NCI-H748 (cell line): ENCODE data around the gene SCUBE2.

ENCODE experiments used
- DNase-seq: peaks from one replicate; lab custom pipeline; 2025; ENCODE audit not compliant: unreplicated experiment; lab: John Stamatoyannopoulos, UW

The SCUBE2 gene

DNA sequence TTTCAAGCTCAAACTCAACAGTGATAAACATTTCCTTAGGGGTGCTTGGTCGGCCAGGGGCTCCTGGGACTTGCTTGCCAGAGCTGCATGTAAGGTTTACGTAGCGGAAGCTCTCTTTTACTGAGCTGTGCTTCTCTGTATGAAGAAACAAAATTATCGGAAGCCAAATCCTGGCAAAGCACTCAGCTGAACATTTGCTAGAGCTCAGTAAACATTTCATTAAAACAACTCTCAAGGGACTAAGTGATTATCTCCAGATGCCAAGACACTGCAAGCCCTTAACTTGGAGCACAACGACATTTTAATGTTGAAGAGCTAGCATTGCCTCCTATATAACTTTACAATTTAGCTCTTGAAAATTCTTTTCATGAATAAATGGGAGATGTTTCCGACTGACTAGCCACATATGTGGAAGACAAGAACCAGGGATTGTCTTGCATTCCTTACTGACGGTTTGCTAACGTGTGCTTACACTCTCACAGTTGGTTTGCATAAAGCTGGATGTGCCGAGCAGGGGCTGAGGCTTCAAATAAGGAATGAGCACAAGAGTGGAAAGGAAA lies 43.4 kb downstream of the SCUBE2 start:
- no peak for DNase-seq

DNA sequence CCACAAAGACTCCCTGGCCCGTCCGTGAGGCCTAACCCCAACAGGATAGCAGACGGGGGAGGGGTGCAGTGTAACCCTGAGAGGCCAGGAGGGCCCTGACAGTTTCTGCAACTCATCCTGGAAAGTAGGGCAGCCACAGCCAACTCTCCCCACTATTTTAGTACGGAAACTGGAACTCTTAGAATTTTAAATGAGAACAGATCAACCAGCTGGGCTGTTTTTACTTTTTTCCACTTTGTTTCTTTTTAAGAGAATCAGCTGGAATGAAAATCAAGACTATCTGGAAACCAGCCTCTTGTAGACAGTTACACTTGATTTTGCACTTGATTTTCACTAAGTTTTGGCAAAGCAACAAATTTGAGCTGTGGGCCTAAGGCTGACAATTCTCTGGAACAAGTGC lies 44.9 kb downstream of the SCUBE2 start:
- DNase-seq = no peak

DNA sequence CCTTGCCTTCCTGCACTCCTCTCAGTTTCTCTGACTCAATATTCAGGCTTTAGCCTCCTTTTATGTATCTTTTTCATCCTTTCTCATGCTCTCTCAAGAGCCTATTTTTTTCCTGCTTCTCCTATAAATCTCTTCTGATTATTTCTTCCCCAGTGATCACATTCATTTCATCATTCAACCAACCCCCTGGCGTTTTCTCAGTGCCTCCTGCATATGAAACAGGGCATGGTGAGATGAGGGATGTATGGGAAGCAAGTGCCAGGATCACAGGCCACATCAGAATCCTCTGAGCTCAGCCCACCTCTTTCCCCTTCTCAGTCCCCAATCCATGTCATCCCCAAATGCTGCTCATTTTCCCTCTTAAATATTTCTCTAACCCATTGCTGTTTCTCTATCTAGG lies 48.9 kb downstream of the SCUBE2 start:
- DNase-seq = no peak

DNA sequence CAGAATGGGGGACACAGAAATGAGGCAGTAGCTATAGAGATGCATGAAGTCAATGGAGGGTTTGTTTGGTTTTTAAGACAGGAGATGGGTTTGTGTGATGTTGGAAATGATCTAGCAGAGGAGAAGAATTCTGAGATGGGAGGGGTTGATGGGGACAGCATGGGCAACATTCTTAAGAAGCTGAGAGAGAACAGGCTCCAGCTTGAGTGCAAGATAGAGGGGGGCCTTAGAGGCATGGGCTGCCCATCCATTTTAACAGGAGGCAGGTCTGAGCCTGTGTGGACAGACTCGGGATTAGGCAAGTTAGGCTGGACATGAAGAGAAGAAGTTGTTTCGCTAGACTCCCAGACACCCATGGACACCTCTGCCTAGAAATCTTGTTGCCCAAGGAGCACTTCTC lies 49.7 kb downstream of the SCUBE2 start:
- DNase-seq = no peak

DNA sequence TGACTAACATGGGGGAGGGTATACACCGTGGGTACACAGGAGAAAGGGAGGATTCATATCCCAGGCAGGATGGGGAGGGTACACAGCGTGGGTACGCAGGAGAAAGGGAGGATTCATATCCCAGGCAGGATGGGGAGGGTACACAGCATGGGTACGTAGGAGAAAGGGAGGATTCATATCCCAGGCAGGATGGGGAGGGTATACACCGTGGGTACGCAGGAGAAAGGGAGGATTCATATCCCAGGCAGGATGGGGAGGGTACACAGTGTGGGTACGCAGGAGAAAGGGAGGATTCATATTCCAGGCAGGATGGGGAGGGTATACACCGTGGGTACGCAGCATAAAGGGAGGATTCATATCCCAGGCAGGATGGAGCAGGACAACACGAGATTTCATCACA lies 51.0 kb downstream of the SCUBE2 start:
- no peak for DNase-seq

DNA sequence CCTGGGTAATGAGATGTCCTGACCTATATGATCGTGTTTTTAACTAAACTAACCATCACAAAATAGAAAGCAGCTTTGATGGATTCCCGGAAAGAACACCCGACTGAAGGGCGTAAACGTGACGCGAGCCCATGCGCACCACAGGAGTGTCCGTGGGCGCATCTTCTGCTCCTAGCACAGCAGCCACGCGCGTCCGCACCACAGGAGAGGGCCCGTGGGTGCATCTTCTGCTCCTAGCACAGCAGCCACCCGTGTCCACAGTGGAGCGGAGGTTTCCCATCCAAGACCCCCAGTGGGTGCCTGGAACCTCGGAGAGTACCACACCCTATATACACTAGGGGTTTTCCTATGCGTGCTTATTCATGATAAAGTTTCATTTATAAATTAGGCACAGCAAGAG lies 51.5 kb downstream of the SCUBE2 start:
- no peak for DNase-seq

DNA sequence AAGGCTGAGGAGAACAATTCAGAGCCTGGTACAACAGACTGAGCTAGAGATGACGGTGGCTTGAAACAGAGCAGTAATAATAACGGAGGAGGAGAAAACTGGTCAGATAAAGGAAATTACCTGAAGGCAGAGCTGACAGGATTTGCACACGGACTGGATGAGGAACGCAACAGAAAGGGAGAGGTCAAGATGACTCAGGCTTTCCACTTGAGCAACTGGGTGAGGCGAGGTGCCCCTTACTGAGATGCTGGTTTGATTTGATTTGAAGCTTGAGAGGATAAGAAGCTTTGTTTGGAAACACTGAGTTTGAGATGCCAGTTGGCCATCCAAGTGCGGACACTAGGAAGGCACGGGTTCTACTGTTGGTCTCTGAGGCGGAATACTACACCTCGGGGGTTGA lies 52.2 kb downstream of the SCUBE2 start:
- no peak for DNase-seq

DNA sequence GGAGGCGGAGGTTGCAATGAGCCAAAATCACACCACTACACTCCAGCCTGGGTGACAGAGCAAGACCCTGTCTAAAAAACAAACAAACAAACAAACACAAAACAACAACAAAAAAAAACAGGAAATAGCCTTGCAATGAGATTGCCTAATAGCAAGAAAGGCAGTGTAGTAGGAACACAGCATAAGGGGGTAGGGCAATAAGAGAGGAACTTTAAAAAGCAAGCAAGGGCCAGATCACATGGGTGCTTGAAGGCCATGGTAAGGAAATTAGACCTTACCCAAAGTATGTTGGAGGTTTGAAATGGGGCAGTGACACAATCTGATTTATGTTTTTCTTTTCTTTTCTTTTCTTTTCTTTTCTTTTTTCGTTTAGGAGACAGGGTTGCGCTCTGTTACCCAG lies 52.9 kb downstream of the SCUBE2 start:
- no peak for DNase-seq

DNA sequence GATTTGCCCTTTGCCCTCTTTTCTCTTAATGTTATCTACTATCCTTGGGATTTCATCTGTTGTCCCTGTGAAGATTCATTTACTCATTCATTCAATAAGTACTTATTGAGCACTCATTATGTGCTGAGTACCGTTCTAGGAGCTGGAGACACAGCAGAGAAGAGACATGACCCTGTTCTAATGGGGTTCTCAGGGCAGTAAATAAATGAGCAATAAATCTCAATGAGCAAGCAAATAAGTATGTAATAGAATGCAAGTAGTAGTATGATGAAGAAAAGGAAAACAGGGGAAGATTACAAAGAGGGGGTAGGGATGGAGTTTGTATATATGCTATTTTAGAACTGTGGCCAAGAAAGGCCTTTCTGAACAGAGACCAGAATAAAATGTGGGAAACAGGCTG lies 53.4 kb downstream of the SCUBE2 start:
- no peak for DNase-seq

DNA sequence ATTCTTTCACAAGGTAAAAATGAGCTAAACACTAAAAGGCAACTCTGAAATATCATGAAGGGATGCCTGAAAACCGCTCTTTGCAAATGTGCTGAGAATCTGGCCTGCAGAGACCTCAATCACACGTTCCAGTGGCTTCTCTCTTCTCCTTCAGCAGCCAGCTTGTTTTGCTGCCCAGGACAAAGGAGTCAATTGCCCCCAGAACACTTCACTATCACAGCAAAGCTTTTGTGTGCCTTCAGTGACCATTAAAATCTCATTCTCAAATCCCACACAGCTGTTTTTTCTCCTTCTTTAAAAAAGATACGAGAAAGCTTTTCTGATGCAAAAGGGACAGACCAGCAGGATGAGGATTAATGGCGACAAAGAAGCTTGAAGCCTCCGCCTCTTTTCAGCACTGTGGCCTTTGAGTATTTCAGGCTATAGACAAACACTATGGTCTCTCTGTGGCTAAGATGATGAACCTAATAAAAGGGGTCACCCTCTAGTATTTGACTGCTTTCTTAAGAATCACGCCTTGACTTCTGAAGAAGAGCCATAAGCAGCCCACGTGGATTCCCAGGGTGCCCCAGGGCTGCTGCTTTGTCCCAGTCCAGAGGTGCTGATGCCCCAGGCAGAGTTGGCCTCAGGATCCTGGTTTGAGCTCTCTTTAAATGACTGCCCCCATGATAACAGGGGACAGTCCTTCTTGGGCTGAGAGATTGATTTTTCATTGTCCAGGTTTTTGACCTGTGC lies 54.2 kb downstream of the SCUBE2 start:
- no peak for DNase-seq

DNA sequence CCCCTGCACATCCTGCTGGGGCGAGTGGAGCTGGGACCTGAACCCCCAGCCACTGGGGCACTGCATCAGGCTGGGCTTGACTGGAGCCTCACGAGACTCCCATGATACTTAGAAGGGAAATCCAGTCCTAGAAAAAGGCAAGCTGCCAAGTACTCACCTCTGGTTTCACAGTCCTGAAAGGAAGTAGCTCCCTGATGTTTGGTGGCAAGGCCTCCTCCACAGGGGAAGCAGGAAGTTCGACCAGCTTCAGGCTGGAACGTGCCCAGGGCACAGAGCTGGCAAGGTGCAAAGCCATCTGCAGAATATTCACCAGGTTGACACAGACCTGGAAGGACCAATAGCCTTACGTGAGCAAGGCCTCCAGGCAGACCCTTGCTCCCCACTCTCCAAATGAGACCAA lies 60.8 kb downstream of the SCUBE2 start:
- DNase-seq = peak; percentile 6

DNA sequence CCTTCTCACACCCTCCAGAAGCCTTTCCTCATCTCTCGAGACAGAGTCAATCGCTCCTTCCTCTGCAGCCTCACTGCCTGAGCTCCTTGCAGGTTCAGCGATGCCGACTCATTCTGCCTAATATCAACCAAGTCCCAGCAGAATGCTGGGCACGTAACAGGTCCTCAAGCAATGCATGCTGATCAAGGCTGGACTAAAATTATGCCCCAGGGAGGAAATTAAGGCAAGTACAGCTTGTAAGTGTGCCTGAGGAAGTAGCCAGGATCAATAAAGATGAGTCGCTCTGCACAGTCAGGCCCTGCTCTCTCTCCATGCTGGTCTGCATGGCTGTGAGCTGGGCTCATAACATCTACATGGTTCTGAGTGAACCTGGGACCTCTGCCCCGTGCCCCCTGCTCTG lies 62.0 kb downstream of the SCUBE2 start:
- no peak for DNase-seq

DNA sequence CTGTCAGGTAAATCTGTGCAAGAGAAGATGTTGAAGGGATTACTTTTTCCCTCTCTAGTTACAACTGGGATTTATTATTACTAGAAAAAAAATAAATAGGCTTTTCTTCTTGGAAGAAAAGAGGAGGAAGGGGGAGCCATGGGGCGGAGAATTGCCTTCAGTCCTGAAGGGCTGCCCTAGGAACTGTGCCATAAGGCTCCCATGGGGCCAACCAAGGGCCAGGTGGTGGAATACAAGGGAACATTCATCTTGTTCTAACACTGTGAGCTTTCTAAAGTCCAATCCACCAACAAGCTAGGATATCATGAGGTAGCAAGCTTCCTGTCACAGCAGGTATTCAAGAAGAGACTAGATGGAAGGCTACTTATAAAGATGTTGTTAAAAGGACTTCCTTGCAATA lies 62.8 kb downstream of the SCUBE2 start:
- DNase-seq = no peak

DNA sequence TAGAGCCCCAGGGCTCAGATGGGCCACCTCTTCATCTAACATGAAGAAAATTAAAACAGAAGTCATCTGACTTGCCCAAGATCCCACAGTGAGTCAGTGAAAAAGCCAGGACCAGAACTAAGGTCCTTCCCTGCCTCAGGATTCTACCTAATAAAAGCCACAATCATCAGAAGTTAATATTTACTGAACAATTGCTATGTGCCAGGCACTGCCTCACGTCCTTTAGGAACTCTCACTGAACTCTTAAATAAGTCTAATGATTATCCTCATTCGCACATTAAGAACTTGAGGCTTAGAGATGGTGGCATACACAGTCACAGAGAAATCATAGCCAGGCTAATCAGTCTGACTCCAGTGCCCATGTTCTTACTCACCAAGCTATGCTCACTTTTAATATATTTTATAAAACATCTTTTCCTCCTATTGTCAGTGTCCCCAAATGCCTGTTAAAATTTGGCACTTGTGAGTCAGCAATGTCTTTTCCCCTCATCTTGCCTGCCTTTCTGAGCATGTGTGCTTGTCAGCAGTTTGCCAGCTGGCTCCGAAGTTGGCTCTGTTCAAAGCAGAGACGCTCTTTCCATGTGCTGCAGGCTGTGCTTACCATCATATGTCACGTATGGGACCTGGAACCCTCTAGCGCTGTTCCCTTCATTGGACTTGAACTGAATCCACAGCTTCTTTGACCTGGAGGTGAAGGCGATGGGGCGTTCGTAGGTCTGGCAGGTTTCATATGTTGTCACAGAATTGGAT lies 66.1 kb downstream of the SCUBE2 start:
- no peak for DNase-seq

DNA sequence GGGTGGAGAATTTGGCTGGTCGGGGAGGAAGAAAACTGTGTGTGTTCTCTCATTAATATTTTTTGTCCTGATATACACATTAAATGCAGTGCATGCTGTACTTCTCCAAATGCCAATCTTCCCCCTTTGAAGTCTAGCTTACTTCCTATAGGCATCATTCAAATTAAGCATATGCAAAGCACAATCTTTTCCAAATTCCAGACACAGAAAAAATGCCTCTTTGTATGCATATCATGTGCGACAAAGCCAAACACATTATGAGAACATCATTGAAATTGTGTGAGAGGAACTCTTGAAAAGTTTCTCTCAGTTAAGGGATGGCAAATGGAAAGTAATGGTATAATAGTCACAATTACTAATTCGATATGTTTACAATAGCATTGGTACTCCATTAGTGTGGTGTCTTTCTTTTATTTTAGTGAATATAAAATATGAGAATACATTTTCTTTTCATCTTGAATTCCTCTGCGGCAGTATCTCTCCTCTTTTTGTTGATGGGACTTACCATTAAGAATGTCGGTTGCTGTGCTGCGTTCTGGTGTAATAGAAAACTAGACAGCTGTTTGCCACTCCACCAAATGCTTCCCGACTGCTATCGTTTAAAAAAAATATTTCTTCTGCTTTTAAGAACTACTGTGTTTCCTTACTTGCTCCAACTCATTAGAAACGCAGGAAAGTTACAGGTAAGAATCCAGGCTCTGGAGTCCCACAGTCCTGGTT lies 68.3 kb downstream of the SCUBE2 start:
- DNase-seq = no peak

DNA sequence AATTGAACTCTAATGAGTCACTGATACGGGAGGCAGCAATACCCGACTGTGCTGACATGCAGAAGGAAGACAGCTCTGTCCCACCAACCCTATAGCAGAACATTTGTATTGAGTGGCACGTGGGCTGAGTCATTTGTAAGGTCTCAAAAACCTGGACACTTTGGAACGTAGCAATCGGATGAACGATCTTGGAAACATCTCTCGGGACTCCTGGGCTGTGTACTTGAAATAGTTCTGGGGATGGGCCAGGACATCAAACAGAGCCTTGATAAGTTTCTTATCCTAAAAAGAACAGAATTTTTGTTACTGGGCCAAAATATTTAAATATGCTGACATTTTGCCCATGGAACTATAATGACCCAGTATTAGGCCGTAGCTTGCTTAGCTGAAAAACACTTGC lies 70.5 kb downstream of the SCUBE2 start:
- no peak for DNase-seq

DNA sequence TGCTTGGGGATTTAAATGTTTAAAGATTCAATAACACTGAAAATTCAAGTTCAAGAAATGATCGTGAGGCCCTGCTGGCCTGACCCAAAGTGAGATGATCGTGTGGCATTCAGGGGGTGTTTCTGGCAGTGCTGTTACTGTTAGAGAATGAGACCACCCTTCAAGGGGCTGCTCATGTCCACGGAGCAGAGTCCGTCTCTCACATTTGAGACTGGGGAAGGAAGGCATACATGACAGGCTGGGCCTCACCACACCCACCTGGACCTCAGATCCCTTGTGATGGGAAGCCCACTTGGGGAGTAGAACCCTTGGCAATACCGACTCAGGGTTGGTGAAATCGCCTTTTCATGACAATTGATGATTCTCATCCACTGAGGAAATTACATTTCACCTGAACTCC lies 71.5 kb downstream of the SCUBE2 start:
- DNase-seq = no peak

DNA sequence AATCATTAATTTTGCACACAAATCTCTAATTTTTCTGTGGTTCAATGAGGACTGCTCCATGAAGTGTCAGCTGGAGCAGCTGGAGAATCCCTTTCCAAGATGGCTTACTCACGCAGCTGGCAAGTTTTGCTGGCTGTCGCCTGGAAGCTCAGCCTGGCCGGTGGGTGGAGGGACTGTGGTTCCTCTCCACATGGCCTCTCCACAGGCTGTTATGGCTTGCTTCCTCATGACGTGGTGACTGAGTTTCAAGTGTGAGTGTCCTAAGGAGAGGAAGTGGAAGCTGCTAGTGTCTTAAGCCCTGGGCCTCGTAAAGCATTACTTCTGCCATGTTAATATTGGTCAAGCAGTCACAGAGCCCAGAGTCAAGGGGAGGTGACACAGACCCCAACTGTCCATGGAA lies 73.6 kb downstream of the SCUBE2 start:
- DNase-seq = no peak

DNA sequence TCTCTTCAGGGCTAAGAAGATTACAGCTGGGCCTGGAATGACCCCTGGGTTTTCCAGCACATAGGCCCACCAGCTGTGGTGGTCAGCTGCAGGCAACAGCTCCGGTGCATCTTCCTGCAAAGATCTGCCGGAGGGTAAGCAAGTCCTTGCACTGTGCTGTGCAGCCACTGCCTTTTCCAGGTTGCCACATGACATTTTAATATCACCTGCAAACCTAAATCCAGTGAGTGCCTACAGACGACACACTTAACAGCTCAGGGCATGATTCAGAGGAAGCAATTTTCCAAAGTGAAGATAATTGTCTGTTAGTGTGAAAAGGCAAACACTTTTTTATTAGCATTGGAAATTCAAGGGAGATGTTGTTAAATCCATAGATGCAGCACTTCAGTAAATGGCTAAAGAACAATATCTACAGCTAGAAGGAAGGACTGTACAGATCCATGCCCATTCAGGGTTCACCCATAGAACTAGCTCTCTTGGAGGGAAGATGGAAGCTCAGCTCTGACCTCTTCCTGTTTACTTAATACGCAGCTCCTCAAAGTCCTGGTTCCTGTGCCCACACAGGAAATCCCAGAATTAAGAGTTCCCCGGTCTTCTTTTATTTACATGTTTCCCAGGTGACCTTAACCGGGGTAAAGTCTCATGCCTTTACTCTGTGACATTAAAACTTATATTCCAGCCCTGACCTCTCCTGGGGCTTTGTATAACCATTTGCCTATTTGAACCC lies 74.3 kb downstream of the SCUBE2 start:
- DNase-seq = peak; percentile 60

DNA sequence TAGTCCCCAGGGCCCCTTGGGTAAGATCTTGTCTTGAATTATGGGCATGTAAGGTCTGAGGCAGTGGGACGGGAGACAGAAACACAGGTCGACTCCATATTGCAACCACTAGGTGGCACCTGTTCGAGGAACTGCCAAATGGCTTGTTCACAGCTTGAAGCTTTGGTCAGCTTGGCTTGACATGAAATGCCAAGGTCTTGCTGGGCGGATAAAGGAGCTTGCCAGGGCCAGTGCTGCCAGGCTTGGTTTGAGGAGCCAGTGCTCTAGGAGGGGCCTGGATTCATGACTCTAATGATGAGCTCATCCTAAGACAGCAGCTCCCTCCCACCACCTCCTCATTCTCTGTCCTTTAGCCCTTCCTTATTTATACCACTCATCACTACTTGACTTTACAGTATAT lies 75.7 kb downstream of the SCUBE2 start:
- peak; percentile 82 for DNase-seq

DNA sequence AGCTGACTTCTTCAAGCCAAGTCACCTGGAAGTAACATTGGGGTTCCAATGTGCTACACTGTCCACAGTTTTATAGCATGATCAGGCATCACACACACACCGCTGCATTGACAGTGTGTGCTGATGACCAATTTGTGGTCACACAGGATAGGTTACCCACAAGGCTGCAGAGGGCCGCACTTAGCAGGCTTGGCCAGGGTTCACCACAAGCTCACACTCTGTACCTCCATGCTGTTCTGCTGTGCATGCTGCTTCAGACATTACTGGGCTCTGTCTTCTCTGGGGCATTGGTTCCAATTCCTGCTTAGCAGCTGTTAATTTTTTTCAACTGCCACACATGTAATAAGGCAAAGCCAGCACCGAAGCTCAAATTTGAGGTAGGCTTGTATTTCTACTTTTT lies 76.6 kb downstream of the SCUBE2 start:
- DNase-seq = no peak
